ENCODE data around the gene ZNG1A.
"Not testable (repeated sequence)": the region's sequence is repeated elsewhere in the genome, so short reads cannot be mapped to it uniquely, and the experiment has no call there.

The ZNG1A gene

GRCh38 chr9:169757-170156, 9.1 kb downstream of the ZNG1A start:
- DNase-seq, result not testable (repeated sequence)

GRCh38 chr9:159871-160270, 19.0 kb downstream of the ZNG1A start:
- not testable (repeated sequence) for DNase-seq

GRCh38 chr9:151173-151572, 27.7 kb downstream of the ZNG1A start:
- not testable (repeated sequence) for DNase-seq

- not testable (repeated sequence) for DNase-seq
These were observed 39.0 kb downstream of the ZNG1A start for GRCh38 chr9:139880-140279.

GRCh38 chr9:117995-118467, 60.8 kb downstream of the ZNG1A start, which contains the start of gene FOXD4:
Gene FOXD4 (minus strand): TSS chr9:118417. CDS start chr9:118119, 298 bp downstream.
- not testable (repeated sequence) for DNase-seq

- DNase-seq, result not testable (repeated sequence)
These were observed 61.5 kb downstream of the ZNG1A start for GRCh38 chr9:117144-117994.

GRCh38 chr9:116239-117077, 62.4 kb downstream of the ZNG1A start:
- not testable (repeated sequence) for DNase-seq

GRCh38 chr9:115118-115451, 63.8 kb downstream of the ZNG1A start:
- DNase-seq, result not testable (repeated sequence)

GRCh38 chr9:114267-115117, 64.4 kb downstream of the ZNG1A start:
- DNase-seq, result not testable (repeated sequence)

- peak; percentile 31 for DNase-seq
These were observed 65.2 kb downstream of the ZNG1A start for GRCh38 chr9:113468-114266.

- DNase-seq, result not testable (repeated sequence)
These were observed 66.0 kb downstream of the ZNG1A start for GRCh38 chr9:112589-113467.

GRCh38 chr9:110672-111071, 68.2 kb downstream of the ZNG1A start:
- DNase-seq, result not testable (repeated sequence)

- not testable (repeated sequence) for DNase-seq
These were observed 69.3 kb downstream of the ZNG1A start for GRCh38 chr9:109540-109939.

GRCh38 chr9:108742-109495, 69.9 kb downstream of the ZNG1A start:
- not testable (repeated sequence) for DNase-seq

GRCh38 chr9:105991-106390, 72.9 kb downstream of the ZNG1A start:
- not testable (repeated sequence) for DNase-seq

GRCh38 chr9:100430-100829, 78.4 kb downstream of the ZNG1A start:
- DNase-seq, result not testable (repeated sequence)

GRCh38 chr9:99867-100266, 79.0 kb downstream of the ZNG1A start:
- DNase-seq, result not testable (repeated sequence)

GRCh38 chr9:98775-99174, 80.1 kb downstream of the ZNG1A start:
- not testable (repeated sequence) for DNase-seq

GRCh38 chr9:94992-95391, 83.9 kb downstream of the ZNG1A start:
- not testable (repeated sequence) for DNase-seq

- not testable (repeated sequence) for DNase-seq
These were observed 84.5 kb downstream of the ZNG1A start for GRCh38 chr9:94323-94722.
